Medulla oblongata (tissue), 1 donor: ENCODE data around the gene STK39.

ENCODE experiments used
- DNase-seq: peaks from one replicate; pipeline ENCODE4 v3.0.0-alpha.2; 2015; ENCODE audit errors: extremely low spot score

The STK39 gene

DNA sequence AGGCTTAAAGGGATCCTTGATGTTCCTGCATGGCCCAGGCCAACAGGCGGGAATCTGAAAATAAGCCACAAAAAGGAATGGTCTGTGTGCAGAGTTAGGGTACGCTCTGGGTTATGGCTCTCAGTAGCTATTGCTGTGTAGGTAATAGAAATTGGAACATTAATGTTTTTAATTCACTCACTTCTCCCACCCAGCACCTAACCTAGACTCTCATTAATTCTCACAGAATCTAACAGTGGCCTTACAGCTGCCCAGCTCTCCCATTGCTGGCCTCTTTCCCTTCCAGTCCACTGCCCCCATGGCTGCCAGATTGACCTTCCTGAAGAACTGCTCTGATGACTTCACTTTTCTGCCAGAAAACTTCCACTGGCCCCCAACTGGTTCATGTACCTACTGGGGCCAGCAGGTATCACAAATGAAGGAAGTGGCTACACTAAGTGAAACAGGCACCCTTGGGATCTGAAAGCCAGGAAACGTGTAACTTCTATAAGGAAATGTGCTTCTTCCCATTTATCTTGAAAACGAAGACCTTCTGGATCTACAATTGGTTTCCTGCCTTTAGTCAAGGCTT is 315.2 kb downstream of the STK39 start:
- DNase-seq: no peak

DNA sequence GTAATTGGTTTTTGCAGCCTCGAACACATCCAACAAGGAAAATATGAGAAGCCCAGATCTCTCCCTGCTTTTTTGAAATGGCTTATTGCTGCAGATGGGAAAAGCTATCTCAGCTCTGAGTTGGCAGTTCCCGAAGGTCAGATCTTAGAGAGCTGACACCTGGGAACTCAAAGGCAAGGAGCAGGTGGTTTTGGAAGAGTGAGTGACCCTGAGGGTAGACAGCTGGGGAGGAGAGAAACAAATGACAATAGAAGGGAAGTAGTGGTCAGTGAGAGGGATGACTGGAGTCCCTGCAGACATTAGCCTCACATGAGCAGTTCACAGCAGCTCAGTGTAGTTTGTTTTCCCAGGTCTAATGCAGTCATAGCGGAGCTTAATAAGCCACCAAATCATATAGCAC is 317.9 kb downstream of the STK39 start:
- DNase-seq: no peak

DNA sequence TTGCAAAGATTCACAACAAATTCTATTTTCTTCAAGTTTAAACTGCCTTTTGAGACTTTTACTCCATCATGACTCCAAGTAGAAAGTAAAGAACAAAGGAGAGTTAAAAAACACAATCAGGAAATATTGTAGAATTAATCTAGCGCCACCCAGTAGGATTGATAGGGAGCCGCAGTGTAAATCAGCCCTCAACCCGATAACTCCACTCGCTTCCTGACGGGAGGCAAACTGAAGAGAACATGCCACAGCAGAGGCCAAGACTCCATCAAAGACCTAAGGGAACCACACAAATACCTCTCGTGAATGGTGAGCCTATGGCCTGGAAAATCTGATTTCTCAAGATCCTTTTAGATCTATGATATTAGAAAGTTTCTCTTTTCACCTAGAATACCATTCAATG is 319.0 kb downstream of the STK39 start:
- DNase-seq: no peak

DNA sequence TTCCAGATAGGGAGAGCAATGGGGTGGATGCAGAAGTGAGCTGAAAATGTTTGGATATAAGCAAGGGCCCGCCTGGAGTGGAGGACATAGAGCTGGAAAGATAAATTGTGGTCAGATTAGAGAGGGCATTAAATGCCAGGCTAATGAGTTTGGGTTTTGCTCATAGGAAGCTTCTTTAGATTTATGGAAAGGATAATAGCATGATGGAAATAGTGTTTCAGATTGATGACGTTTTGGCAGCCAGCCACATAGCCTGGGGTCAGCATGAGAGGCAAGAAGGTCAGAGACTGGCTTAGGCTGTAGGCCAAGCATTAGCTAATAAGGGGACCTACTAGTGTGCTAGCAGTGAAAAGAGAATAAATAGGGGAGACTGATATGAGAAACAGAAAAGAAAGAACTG is 321.6 kb downstream of the STK39 start:
- no peak for DNase-seq

DNA sequence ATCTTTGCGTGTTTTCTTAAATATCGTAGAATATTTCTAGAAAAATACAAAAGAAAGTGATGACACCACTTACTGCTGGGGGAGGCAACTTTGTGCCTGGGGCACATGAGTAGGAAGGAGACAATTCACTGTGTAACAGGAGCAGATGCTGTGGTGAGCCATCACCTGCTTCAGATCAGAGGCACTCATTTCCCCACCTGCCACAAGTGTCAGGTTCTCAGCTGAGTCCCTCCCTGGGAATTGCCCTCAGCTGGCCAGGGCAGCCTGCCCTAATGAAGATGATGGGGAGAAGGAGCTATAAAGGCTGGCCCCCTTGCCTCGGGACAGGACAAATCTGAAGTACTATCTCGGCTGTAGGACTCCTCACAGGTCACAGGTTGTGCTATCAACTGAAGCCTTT is 322.8 kb downstream of the STK39 start:
- no peak for DNase-seq

DNA sequence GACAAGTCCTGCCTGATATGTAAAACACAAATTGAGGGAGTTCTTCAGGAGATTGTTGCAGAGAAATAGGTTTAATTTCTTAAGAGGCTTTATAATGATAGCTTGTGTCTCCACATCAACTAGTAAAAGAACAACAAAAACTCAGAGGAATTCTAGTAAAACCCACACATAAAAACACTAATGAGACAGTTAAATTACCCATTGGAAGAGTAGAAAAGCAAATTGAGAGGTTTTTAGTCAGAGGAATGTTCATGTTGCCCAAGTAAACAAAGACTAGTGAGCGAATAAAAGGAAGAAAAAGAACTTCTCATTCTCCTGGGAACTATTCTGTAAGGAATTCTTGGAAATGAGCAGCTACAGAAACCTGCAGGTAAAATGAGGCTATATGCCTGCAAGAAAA is 330.6 kb downstream of the STK39 start:
- no peak for DNase-seq

DNA sequence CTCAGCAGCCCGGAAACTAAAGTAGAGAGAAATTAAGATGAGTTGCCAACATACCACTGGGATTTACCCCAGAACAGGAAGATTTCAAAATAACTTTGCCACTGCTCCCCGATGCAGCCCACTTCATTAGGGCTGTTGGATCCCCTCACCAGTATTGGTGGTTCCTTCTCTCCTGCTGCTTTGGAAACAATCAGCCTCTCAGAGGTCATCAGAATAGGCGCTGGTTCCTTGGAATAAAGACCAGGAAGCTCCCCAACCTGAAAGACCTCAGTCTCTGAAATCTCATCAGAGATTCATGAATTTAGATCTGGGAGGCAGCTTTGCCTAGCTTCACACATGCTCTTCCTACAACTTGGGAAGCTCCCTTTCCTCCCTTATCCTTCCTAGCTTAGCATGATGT is 332.4 kb downstream of the STK39 start:
- no peak for DNase-seq

DNA sequence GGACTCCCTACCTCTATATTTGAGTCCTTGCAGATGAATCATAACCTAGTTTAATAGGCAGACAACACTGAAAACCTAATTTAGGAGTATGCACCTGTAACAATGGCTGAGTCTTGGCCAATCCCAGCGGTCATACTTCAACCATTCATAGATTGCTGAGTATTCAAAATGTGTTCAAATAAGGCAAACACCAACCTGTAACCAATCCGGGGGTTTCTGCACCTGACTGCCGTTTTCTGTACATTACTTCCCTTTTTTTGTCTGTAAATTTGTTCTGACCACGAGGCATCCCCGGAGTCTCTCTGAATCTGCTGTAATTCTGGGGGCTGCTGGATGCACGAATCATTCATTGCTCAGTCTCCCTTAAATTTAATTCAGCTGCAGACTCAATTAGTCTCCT is 338.6 kb downstream of the STK39 start:
- no peak for DNase-seq

DNA sequence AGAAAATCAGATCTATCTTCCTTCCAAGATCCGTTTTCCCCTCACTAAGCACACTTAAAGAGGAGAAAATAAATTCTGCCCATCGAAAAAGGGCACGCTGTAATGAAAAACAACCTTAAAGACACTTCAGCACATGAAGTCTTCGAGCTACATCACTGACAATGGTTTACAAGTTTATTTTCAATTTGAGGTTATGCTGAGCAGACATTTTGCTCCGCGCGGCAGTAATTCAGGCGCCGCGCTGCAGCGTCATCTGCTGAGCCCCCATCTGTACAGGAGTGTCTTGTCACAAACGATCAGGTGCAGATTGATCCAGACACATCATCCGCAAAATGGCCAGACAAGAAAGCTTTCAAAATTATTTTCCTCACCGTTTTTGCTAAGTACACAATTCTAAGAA is 341.7 kb downstream of the STK39 start:
- no peak for DNase-seq
